ACC112 (cell line): ENCODE measurements around the gene MAP4K4.

Source experiments
- H2AFZ ChIP-seq: fragments of 200-600 bp; sonication (generic); one replicate; pipeline ENCODE4 v1.6.0; 2017; ENCODE audit warnings: antibody characterized with exemption, low read length; ENCODE audit not compliant: unreplicated experiment
- H3K27ac ChIP-seq: fragments of 200-600 bp; sonication (generic); 2 replicates; pipeline ENCODE4 v1.5.1; 2014; ENCODE audit warnings: low read depth, mild to moderate bottlenecking, antibody characterized with exemption, low read length, moderate library complexity
- H3K27me3 ChIP-seq: fragments of 200-600 bp; sonication (generic); 2 replicates; pipeline ENCODE4 v1.6.1; 2014; ENCODE audit warnings: mild to moderate bottlenecking, antibody characterized with exemption, low read length, moderate library complexity, mixed read lengths; ENCODE audit not compliant: insufficient read depth
- H3K36me3 ChIP-seq: fragments of 200-600 bp; sonication (generic); 2 replicates; pipeline ENCODE4 v1.6.1; 2016; ENCODE audit warnings: mild to moderate bottlenecking, antibody characterized with exemption, low read length, moderate library complexity, mixed read lengths; ENCODE audit not compliant: insufficient read depth
- H3K4me1 ChIP-seq: fragments of 200-600 bp; sonication (generic); one replicate; pipeline ENCODE4 v1.6.1; 2016; ENCODE audit warnings: low read length, mixed read lengths; ENCODE audit not compliant: insufficient read depth, unreplicated experiment, control insufficient read depth
- H3K4me3 ChIP-seq: fragments of 200-600 bp; sonication (generic); 2 replicates; pipeline ENCODE4 v1.5.1; 2014; ENCODE audit warnings: mild to moderate bottlenecking, low read depth, low read length
- H3K79me2 ChIP-seq: fragments of 200-600 bp; sonication (generic); one replicate; pipeline ENCODE4 v1.6.0; 2016; ENCODE audit warnings: low read length; ENCODE audit not compliant: control insufficient read depth, unreplicated experiment, insufficient read depth

MAP4K4 gene

GRCh38 chr2:101676674-101677073 is 20.8 kb upstream of the MAP4K4 start:
- no peaks in the 10 kb centered on the region for H3K79me2 ChIP-seq
- H3K27ac ChIP-seq: no peak overlapping the region
- H3K4me1 ChIP-seq: no peaks in the 10 kb centered on the region
- H3K36me3 ChIP-seq: 0 out of 2 replicates have a peak, but pooled peaks cover 4% of the 10 kb centered on the region
- no peak overlapping the region for H2AFZ ChIP-seq
- H3K27me3 ChIP-seq: no peaks in the 10 kb centered on the region
- no peak overlapping the region for H3K4me3 ChIP-seq

- no peaks in the 10 kb centered on the region for H3K36me3 ChIP-seq
- no peaks in the 10 kb centered on the region for H3K4me1 ChIP-seq
- no peak overlapping the region for H2AFZ ChIP-seq
- no peak overlapping the region for H3K4me3 ChIP-seq
- H3K27me3 ChIP-seq: no peaks in the 10 kb centered on the region
- no peaks in the 10 kb centered on the region for H3K79me2 ChIP-seq
- H3K27ac ChIP-seq: no peak overlapping the region
Measured at GRCh38 chr2:101677658-101678057, 19.8 kb upstream of the MAP4K4 start.

- Histone ChIP-seq H3K79me2 (no peaks in the 10 kb centered on the region), H2AFZ (no peak overlapping the region), H3K27ac (no peak overlapping the region), H3K36me3 (no peaks in the 10 kb centered on the region), H3K4me3 (no peak overlapping the region), H3K4me1 (no peaks in the 10 kb centered on the region), H3K27me3 (no peaks in the 10 kb centered on the region)
Measured at GRCh38 chr2:101678379-101678778, 19.1 kb upstream of the MAP4K4 start.

- no peaks in the 10 kb centered on the region for H3K79me2 ChIP-seq
- H2AFZ ChIP-seq: no peak overlapping the region
- no peak overlapping the region for H3K27ac ChIP-seq
- no peaks in the 10 kb centered on the region for H3K27me3 ChIP-seq
- H3K36me3 ChIP-seq: no peaks in the 10 kb centered on the region
- H3K4me1 ChIP-seq: no peaks in the 10 kb centered on the region
- H3K4me3 ChIP-seq: no peak overlapping the region
Measured at GRCh38 chr2:101679037-101679726, 18.3 kb upstream of the MAP4K4 start.

- no peak overlapping the region for H2AFZ ChIP-seq
- H3K27me3 ChIP-seq: no peaks in the 10 kb centered on the region
- H3K4me3 ChIP-seq: no peak overlapping the region
- no peaks in the 10 kb centered on the region for H3K36me3 ChIP-seq
- H3K4me1 ChIP-seq: no peaks in the 10 kb centered on the region
- H3K27ac ChIP-seq: no peak overlapping the region
- H3K79me2 ChIP-seq: no peaks in the 10 kb centered on the region
Measured at GRCh38 chr2:101679801-101680487, 17.6 kb upstream of the MAP4K4 start.

- Histone ChIP-seq H2AFZ (no peak overlapping the region), H3K4me1 (no peaks in the 10 kb centered on the region), H3K4me3 (no peak overlapping the region), H3K27ac (no peak overlapping the region), H3K79me2 (no peaks in the 10 kb centered on the region), H3K27me3 (no peaks in the 10 kb centered on the region), H3K36me3 (no peaks in the 10 kb centered on the region)
Measured at GRCh38 chr2:101682311-101682710, 15.2 kb upstream of the MAP4K4 start.

- Histone ChIP-seq H3K36me3 (no peaks in the 10 kb centered on the region), H3K4me1 (no peaks in the 10 kb centered on the region), H3K27ac (no peak overlapping the region), H3K27me3 (no peaks in the 10 kb centered on the region), H2AFZ (no peak overlapping the region), H3K79me2 (no peaks in the 10 kb centered on the region), H3K4me3 (no peak overlapping the region)
Measured at GRCh38 chr2:101684313-101684712, 13.2 kb upstream of the MAP4K4 start.

- no peaks in the 10 kb centered on the region for H3K27me3 ChIP-seq
- no peak overlapping the region for H3K27ac ChIP-seq
- no peaks in the 10 kb centered on the region for H3K4me1 ChIP-seq
- no peaks in the 10 kb centered on the region for H3K79me2 ChIP-seq
- H2AFZ ChIP-seq: no peak overlapping the region
- H3K36me3 ChIP-seq: no peaks in the 10 kb centered on the region
- H3K4me3 ChIP-seq: no peak overlapping the region
Measured at GRCh38 chr2:101688261-101688660, 9.2 kb upstream of the MAP4K4 start.

- Histone ChIP-seq H3K4me3 (no peak overlapping the region), H3K27me3 (no peaks in the 10 kb centered on the region), H3K36me3 (no peaks in the 10 kb centered on the region), H3K79me2 (no peaks in the 10 kb centered on the region), H2AFZ (no peak overlapping the region), H3K27ac (no peak overlapping the region), H3K4me1 (no peaks in the 10 kb centered on the region)
Measured at GRCh38 chr2:101689114-101689825, 8.2 kb upstream of the MAP4K4 start.

GRCh38 chr2:101690547-101691152 is 6.9 kb upstream of the MAP4K4 start:
- no peaks in the 10 kb centered on the region for H3K27me3 ChIP-seq
- no peak overlapping the region for H3K27ac ChIP-seq
- H3K36me3 ChIP-seq: no peaks in the 10 kb centered on the region
- no peaks in the 10 kb centered on the region for H3K4me1 ChIP-seq
- no peak overlapping the region for H2AFZ ChIP-seq
- no peak overlapping the region for H3K4me3 ChIP-seq
- no peaks in the 10 kb centered on the region for H3K79me2 ChIP-seq
